Endothelial cell (in vitro differentiated cells): ENCODE results near the gene CAP2. TPM values are rescaled to one million over a fixed set of nuclear protein-coding genes. Genes with fewer than 3 reads are reported as not detected.

ENCODE experiments used
- DNase-seq: peaks from one replicate; pipeline ENCODE4 v3.0.0; 2021; ENCODE audit warnings: low spot score
- H3K27ac Mint-ChIP-seq: one replicate; pipeline ENCODE4 v1.8.0; 2021; ENCODE audit warnings: mixed read lengths, inconsistent platforms; ENCODE audit not compliant: unreplicated experiment
- H3K27me3 Mint-ChIP-seq: one replicate; pipeline ENCODE4 v1.8.0; 2021; ENCODE audit warnings: mild to moderate bottlenecking, moderate library complexity, mixed read lengths, inconsistent platforms; ENCODE audit not compliant: unreplicated experiment
- H3K36me3 Mint-ChIP-seq: one replicate; pipeline ENCODE4 v1.8.0; 2021; ENCODE audit warnings: mild to moderate bottlenecking, low read depth, mixed read lengths, inconsistent platforms; ENCODE audit not compliant: unreplicated experiment
- H3K4me1 Mint-ChIP-seq: one replicate; pipeline ENCODE4 v1.8.0; 2021; ENCODE audit warnings: mild to moderate bottlenecking, mixed read lengths, inconsistent platforms; ENCODE audit not compliant: unreplicated experiment
- H3K4me3 Mint-ChIP-seq: one replicate; pipeline ENCODE4 v1.8.0; 2021; ENCODE audit warnings: mild to moderate bottlenecking, mixed read lengths, inconsistent platforms; ENCODE audit not compliant: unreplicated experiment
- H3K9me3 Mint-ChIP-seq: one replicate; pipeline ENCODE4 v1.8.0; 2021; ENCODE audit warnings: mixed read lengths, inconsistent platforms; ENCODE audit not compliant: unreplicated experiment
- CTCF ChIP-seq: fragments of 200-600 bp; sonication (generic); IDR thresholded peaks from one replicate; pipeline ENCODE4 v1.5.0; 2021; ENCODE audit warnings: antibody characterized with exemption; ENCODE audit not compliant: unreplicated experiment
- total RNA-seq: library from RNA; stranded (reverse); fragmentation: NEBNext Ultra II Directional; extraction: Animal tissue kit (Norgen Biotek cat#: 25700); gene quantifications from one replicate; pipeline ENCODE4 v1.2.1, GENCODE V29; 2021; ENCODE audit not compliant: unreplicated experiment

Gene CAP2
- total RNA-seq, 1 donor from 2014 or later = 4.4 TPM

GRCh38 chr6:17501982-17502704, 108.7 kb downstream of the CAP2 start:
- H3K9me3 Mint-ChIP-seq = no peaks in the 10 kb centered on the region
- DNase-seq = no peak
- H3K4me3 Mint-ChIP-seq = no peak overlapping the region
- H3K36me3 Mint-ChIP-seq = no peaks in the 10 kb centered on the region
- TF ChIP-seq CTCF = no peak
- H3K27ac Mint-ChIP-seq = no peak overlapping the region
- H3K27me3 Mint-ChIP-seq = no peaks in the 10 kb centered on the region
- H3K4me1 Mint-ChIP-seq = peaks cover 12% of the 10 kb centered on the region

DNA sequence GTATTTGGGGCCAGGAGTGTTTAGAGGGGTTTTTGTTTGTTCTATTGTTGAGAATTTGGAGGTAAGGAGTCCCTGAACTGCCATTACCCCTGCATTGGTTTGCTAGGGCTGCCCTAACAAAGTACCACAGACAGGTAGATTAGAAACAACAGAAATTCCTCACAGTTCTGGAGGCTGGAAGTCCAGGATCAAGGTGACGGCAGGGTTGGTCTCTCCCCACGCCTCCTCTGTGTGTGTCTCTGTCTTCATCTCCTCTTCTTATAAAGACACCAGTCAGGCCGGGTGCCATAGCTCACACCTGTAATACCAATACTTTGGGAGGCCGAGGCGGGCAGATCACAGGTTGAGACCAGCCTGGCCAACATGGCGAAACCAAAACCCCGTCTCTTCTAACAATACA, 109.7 kb downstream of the CAP2 start:
- Mint-ChIP-seq H3K27ac (no peak overlapping the region), H3K4me1 (peaks cover 4% of the 10 kb centered on the region), H3K36me3 (no peaks in the 10 kb centered on the region)

GRCh38 chr6:17504005-17504404, 110.6 kb downstream of the CAP2 start:
- Mint-ChIP-seq H3K9me3 (no peaks in the 10 kb centered on the region), H3K4me3 (no peak overlapping the region), H3K4me1 (no peaks in the 10 kb centered on the region), H3K27me3 (no peaks in the 10 kb centered on the region), H3K36me3 (no peaks in the 10 kb centered on the region), H3K27ac (no peak overlapping the region)
- DNase-seq = no peak
- TF ChIP-seq CTCF = no peak

More for the DNA sequence above, 109.7 kb downstream of the CAP2 start:
- Mint-ChIP-seq H3K9me3 (no peaks in the 10 kb centered on the region), H3K27me3 (no peaks in the 10 kb centered on the region), H3K4me3 (no peak overlapping the region)
- TF ChIP-seq CTCF = no peak
- DNase-seq = no peak

DNA sequence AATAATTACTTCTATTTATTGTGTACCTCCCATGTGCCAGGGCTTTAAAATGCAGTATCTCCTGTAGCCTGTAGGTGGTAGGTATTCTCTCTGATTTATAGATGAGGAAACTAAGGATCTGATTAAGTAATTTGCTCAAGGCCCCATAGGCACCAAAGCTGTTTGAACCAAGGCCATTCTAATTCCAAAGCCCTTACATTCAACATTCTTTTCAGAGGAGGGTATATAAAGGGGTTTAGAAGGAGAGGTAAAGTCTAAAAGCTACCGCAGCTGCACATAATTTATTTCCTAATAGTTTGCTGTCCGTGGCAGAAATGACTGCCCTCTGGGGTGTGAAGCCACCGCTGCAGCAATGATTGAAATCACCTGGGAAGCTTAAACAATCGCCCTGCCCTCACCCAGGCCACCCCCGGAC, 111.7 kb downstream of the CAP2 start:
- Mint-ChIP-seq H3K27me3 (no peaks in the 10 kb centered on the region), H3K27ac (no peak overlapping the region), H3K4me3 (no peak overlapping the region), H3K9me3 (no peaks in the 10 kb centered on the region), H3K36me3 (no peaks in the 10 kb centered on the region), H3K4me1 (no peaks in the 10 kb centered on the region)
- no peak for DNase-seq
- peak; percentile 55 for TF ChIP-seq CTCF

- no peak for DNase-seq
- H3K9me3 Mint-ChIP-seq = no peaks in the 10 kb centered on the region
- H3K27ac Mint-ChIP-seq = no peak overlapping the region
- H3K4me3 Mint-ChIP-seq = no peak overlapping the region
- no peaks in the 10 kb centered on the region for H3K27me3 Mint-ChIP-seq
- H3K36me3 Mint-ChIP-seq = no peaks in the 10 kb centered on the region
- no peak for TF ChIP-seq CTCF
- H3K4me1 Mint-ChIP-seq = no peaks in the 10 kb centered on the region
Measured at GRCh38 chr6:17505767-17506280, 112.4 kb downstream of the CAP2 start.
